Germinal center (tissue), 1 donor: ENCODE results near the gene WAC.
"Not testable (repeated sequence)": the region's sequence is repeated elsewhere in the genome, so short reads cannot be mapped to it uniquely, and the experiment has no call there.

ENCODE experiments used
- DNase-seq: peaks from one replicate; pipeline ENCODE4 v3.0.0; 2012; ENCODE audit warnings: mixed read lengths, low spot score

Gene WAC

GRCh38 chr10:28609636-28610035 lies 76.7 kb downstream of the WAC start:
- DNase-seq: not testable (repeated sequence)

- DNase-seq: no peak
These were observed 80.0 kb downstream of the WAC start for GRCh38 chr10:28612877-28613276.

GRCh38 chr10:28616514-28616913 lies 83.6 kb downstream of the WAC start:
- DNase-seq: no peak

- DNase-seq: no peak
These were observed 86.5 kb downstream of the WAC start for GRCh38 chr10:28619455-28619854.

GRCh38 chr10:28620251-28620650 lies 87.3 kb downstream of the WAC start:
- DNase-seq: no peak

GRCh38 chr10:28623483-28623882 lies 90.6 kb downstream of the WAC start:
- DNase-seq: no peak

- DNase-seq: no peak
These were observed 91.4 kb downstream of the WAC start for GRCh38 chr10:28624351-28624750.

- DNase-seq: no peak
These were observed 94.2 kb downstream of the WAC start for GRCh38 chr10:28627102-28627501.

- DNase-seq: peak; percentile 71
These were observed 95.4 kb downstream of the WAC start for GRCh38 chr10:28628184-28628893.

GRCh38 chr10:28631896-28632583 lies 99.1 kb downstream of the WAC start:
- no peak for DNase-seq

GRCh38 chr10:28632584-28632945 lies 99.6 kb downstream of the WAC start:
- no peak for DNase-seq

- DNase-seq: no peak
These were observed 100.8 kb downstream of the WAC start for GRCh38 chr10:28633750-28634149.

- DNase-seq: no peak
These were observed 104.4 kb downstream of the WAC start for GRCh38 chr10:28637346-28637745.

- no peak for DNase-seq
These were observed 105.5 kb downstream of the WAC start for GRCh38 chr10:28638392-28638791.

GRCh38 chr10:28640551-28640950 lies 107.6 kb downstream of the WAC start:
- DNase-seq: no peak

GRCh38 chr10:28644647-28645046 lies 111.7 kb downstream of the WAC start:
- DNase-seq: no peak

GRCh38 chr10:28652106-28652505 lies 119.2 kb downstream of the WAC start:
- no peak for DNase-seq

- no peak for DNase-seq
These were observed 119.8 kb downstream of the WAC start for GRCh38 chr10:28652703-28653102.

GRCh38 chr10:28658824-28659223 lies 125.9 kb downstream of the WAC start:
- not testable (repeated sequence) for DNase-seq

GRCh38 chr10:28661035-28661434 lies 128.1 kb downstream of the WAC start:
- no peak for DNase-seq

GRCh38 chr10:28663576-28664368 lies 130.9 kb downstream of the WAC start:
- peak; percentile 67 for DNase-seq

GRCh38 chr10:28664369-28664740 lies 131.4 kb downstream of the WAC start:
- DNase-seq: no peak
